Vagina (tissue), 2 donors: ENCODE data around the gene IRF9. TPM values are rescaled to one million over a fixed set of nuclear protein-coding genes. Genes with fewer than 3 reads are reported as not detected.

ENCODE experiments used
- DNase-seq, 2 donors: peaks; one replicate each; pipeline ENCODE4 v3.0.0-alpha.2; 2017; ENCODE audit errors: extremely low spot score in 2 of 2
- H3K27ac ChIP-seq: fragments of 200-600 bp; sonication (generic); one replicate; pipeline ENCODE4 v1.5.1; 2019
- H3K27me3 ChIP-seq: fragments of 200-600 bp; sonication (generic); one replicate; pipeline ENCODE4 v1.5.1; 2019
- H3K36me3 ChIP-seq, 2 donors: fragments of 200-600 bp; sonication (generic); one replicate each; pipeline ENCODE4 v1.5.1; 2017 to 2019
- H3K4me1 ChIP-seq: fragments of 200-600 bp; sonication (generic); one replicate; pipeline ENCODE4 v1.5.1; 2019
- H3K4me3 ChIP-seq, 2 donors: fragments of 200-600 bp; sonication (generic); 1 replicate in 1 of 2; 2 replicates in 1 of 2; pipeline ENCODE4 v1.5.1; 2016 to 2019
- H3K9me3 ChIP-seq: fragments of 200-600 bp; sonication (generic); one replicate; pipeline ENCODE4 v1.5.1; 2019
- POLR2A ChIP-seq, 2 donors: fragments of 450-650 bp; IDR thresholded peaks; one replicate each; pipeline ENCODE4 v1.6.1; 2017; ENCODE audit warnings: antibody characterized with exemption in 2 of 2, mild to moderate bottlenecking in 2 of 2, moderate library complexity in 2 of 2
- POLR2AphosphoS5 ChIP-seq, 2 donors: sonication (generic); formaldehyde crosslinking; IDR thresholded peaks; one replicate each; pipeline ENCODE4 v1.9.0; 2017; ENCODE audit warnings: antibody characterized with exemption in 2 of 2, mild to moderate bottlenecking in 2 of 2, low read depth in 1 of 2; ENCODE audit not compliant: insufficient read depth in 1 of 2
- intact Hi-C: fragments of 100-400 bp; cut with DNase I; formaldehyde crosslinking; loops from one replicate; pipeline ENCODE4 v1.15.1; 2023
- total RNA-seq: library from RNA; depleted of rRNA; stranded (reverse); fragments of >200 nt; gene quantifications from one replicate; pipeline ENCODE4 v1.2.3, GENCODE V29; 2016
- TF ChIP-seq, protein P1 (sequence below), 3 experiments: fragments of 450-650 bp in 2 of 3; fragments of 200-600 bp in 1 of 3; sonication (generic) in 1 of 3; IDR thresholded peaks; one replicate each; pipeline ENCODE4 v1.5.1; 2017 to 2019; ENCODE audit warnings: antibody characterized with exemption in 3 of 3, mild to moderate bottlenecking in 2 of 3, moderate library complexity in 2 of 3

IRF9 gene
- total RNA-seq, 1 donor from 2014 or later, result 55.0 TPM

DNA sequence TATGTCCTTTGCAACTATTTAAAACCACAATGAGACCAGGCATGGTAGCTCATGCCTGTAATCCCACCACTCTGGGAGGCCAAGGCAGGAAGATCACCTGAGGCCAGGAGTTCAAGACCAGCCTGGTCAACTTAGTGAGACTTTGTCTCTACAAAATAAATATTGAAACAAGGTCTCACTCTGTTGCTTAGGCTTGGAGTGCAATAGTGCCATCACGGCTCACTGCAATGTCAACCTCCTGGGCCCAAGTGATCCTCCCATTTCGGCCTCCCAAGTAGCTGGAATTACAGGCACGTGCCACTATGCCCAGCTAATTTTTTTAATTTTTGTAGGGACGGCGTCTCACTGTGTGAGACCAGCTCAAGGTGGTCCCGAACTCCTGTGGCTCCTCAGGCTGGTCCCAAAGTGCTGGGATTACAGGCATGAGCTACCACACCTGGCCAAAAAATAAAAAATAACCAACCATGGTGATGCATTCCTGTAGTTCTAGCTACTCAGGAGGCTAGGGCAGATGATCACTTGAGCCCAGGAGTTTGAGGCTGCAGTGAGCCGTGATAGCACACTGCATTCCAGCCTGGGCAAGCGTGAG, 31.6 kb upstream of the IRF9 start:
- no peaks in the 10 kb centered on the region for H3K9me3 ChIP-seq
- TF ChIP-seq, protein P1, sequence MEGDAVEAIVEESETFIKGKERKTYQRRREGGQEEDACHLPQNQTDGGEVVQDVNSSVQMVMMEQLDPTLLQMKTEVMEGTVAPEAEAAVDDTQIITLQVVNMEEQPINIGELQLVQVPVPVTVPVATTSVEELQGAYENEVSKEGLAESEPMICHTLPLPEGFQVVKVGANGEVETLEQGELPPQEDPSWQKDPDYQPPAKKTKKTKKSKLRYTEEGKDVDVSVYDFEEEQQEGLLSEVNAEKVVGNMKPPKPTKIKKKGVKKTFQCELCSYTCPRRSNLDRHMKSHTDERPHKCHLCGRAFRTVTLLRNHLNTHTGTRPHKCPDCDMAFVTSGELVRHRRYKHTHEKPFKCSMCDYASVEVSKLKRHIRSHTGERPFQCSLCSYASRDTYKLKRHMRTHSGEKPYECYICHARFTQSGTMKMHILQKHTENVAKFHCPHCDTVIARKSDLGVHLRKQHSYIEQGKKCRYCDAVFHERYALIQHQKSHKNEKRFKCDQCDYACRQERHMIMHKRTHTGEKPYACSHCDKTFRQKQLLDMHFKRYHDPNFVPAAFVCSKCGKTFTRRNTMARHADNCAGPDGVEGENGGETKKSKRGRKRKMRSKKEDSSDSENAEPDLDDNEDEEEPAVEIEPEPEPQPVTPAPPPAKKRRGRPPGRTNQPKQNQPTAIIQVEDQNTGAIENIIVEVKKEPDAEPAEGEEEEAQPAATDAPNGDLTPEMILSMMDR (IDR thresholded peaks at IDR 0.05), result no peak
- TF ChIP-seq POLR2AphosphoS5 (IDR thresholded peaks at IDR 0.05; ENCODE audit: insufficient read depth in 1 of 2, low read depth in 1 of 2) (no peak), POLR2A (IDR thresholded peaks at IDR 0.05) (no peak)
- no peaks in the 10 kb centered on the region for H3K36me3 ChIP-seq
- no peaks in the 10 kb centered on the region for H3K4me1 ChIP-seq
- H3K27me3 ChIP-seq, result no peaks in the 10 kb centered on the region
- intact Hi-C loops, result no loop called here
- no peak overlapping the region for H3K4me3 ChIP-seq
- no peak overlapping the region for H3K27ac ChIP-seq
- no peak for DNase-seq

GRCh38 chr14:24130380-24130716, 30.7 kb upstream of the IRF9 start, which contains the start of gene FITM1:
Gene FITM1 (plus strand): TSS chr14:24130659. CDS start chr14:24131564, 905 bp downstream.
- no peak for DNase-seq
- intact Hi-C loops, result no loop called here
- H3K36me3 ChIP-seq, result no peaks in the 10 kb centered on the region
- H3K9me3 ChIP-seq, result no peaks in the 10 kb centered on the region
- H3K27ac ChIP-seq, result no peak within 1 kb of the TSS
- TF ChIP-seq, protein P1 (IDR thresholded peaks at IDR 0.05), result no peak
- TF ChIP-seq POLR2AphosphoS5 (IDR thresholded peaks at IDR 0.05; ENCODE audit: insufficient read depth in 1 of 2, low read depth in 1 of 2) (no peak), POLR2A (IDR thresholded peaks at IDR 0.05) (no peak)
- peaks cover 1% of the 10 kb centered on the region for H3K4me1 ChIP-seq
- no peak within 1 kb of the TSS for H3K4me3 ChIP-seq
- no peaks in the 10 kb centered on the region for H3K27me3 ChIP-seq

DNA sequence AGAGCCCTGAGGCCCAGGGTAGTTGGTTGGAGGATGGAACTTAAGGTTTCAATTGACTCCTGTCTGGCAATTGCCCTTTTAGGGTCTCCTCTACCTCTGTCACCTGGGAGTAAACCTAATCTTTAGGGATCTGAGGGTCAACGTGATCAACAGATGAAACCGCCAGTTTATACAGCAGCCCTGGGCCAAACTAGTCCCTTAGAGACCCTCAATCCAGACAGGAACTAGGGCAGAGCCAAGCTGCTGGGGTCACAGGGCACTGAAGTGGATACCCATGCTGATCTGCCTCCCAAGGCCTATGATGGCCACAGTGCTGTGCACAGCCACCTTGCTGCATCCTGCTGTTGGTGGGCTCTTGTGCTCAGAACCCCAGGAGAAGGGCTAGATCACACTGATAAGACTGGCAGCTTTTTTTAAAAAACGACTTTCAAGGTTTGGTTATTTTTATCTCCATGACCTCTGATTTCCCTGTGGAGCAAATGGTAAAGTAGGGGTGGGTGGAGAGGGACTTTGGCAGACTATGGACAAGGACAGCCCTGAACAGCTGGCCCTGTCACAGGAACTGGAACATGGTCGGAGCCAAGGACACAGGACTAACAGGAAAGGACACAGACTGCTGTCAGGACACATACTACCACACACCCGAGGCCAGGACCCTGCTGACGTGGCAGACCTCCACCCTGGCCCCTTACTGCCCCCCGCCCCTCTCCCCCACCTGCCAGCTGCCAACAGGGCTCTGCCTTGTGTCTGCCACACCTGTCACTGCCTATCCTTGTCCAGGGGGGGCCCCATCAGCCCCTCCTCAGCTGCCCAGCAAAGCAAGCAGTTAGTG, 30.1 kb upstream of the IRF9 start:
- peaks cover 4% of the 10 kb centered on the region for H3K4me1 ChIP-seq
- H3K4me3 ChIP-seq, result no peak overlapping the region
- DNase-seq, result peak in 1 of 2 donors; percentile 74
- no peaks in the 10 kb centered on the region for H3K27me3 ChIP-seq
- H3K27ac ChIP-seq, result no peak overlapping the region
- no peak for TF ChIP-seq POLR2AphosphoS5 (IDR thresholded peaks at IDR 0.05; ENCODE audit: insufficient read depth in 1 of 2, low read depth in 1 of 2)
- TF ChIP-seq, protein P1 (IDR thresholded peaks at IDR 0.05), result no peak
- TF ChIP-seq POLR2A (IDR thresholded peaks at IDR 0.05), result no peak
- no peaks in the 10 kb centered on the region for H3K9me3 ChIP-seq
- H3K36me3 ChIP-seq, result no peaks in the 10 kb centered on the region
- intact Hi-C loops, result no loop called here

GRCh38 chr14:24131549-24131966, 29.5 kb upstream of the IRF9 start:
- TF ChIP-seq POLR2A (IDR thresholded peaks at IDR 0.05), result no peak
- no peak for TF ChIP-seq POLR2AphosphoS5 (IDR thresholded peaks at IDR 0.05; ENCODE audit: insufficient read depth in 1 of 2, low read depth in 1 of 2)
- TF ChIP-seq, protein P1 (IDR thresholded peaks at IDR 0.05), result no peak
- Histone ChIP-seq H3K9me3 (no peaks in the 10 kb centered on the region), H3K36me3 (no peaks in the 10 kb centered on the region), H3K27ac (no peak overlapping the region), H3K4me1 (peaks cover 6% of the 10 kb centered on the region), H3K4me3 (no peak overlapping the region), H3K27me3 (no peaks in the 10 kb centered on the region)
- intact Hi-C loops, result no loop called here
- DNase-seq, result peak in 1 of 2 donors; percentile 58
